Activated naive CD4-positive, alpha-beta T cell treated with anti-CD3 and anti-CD28 coated beads, Interleukin-2, amount 50 U/mL, for 24 hours (primary cell): Measurements from ENCODE around the gene SPATA1.
A peak's percentile ranks its signal among the peaks of the same experiment; 100 is the strongest.

Experiments used
- H3K27ac Mint-ChIP-seq: one replicate; pipeline ENCODE4 v1.8.0; 2021; ENCODE audit warnings: mild to moderate bottlenecking, mixed read lengths
- H3K27me3 Mint-ChIP-seq: one replicate; pipeline ENCODE4 v1.8.0; 2021; ENCODE audit warnings: mixed read lengths
- H3K36me3 Mint-ChIP-seq: one replicate; pipeline ENCODE4 v1.8.0; 2021; ENCODE audit warnings: mixed read lengths
- H3K4me1 Mint-ChIP-seq: one replicate; pipeline ENCODE4 v1.8.0; 2021; ENCODE audit warnings: mixed read lengths
- H3K4me3 Mint-ChIP-seq: one replicate; pipeline ENCODE4 v1.8.0; 2021; ENCODE audit warnings: mild to moderate bottlenecking, mixed read lengths
- H3K9me3 Mint-ChIP-seq: one replicate; pipeline ENCODE4 v1.8.0; 2021; ENCODE audit warnings: mixed read lengths

Gene SPATA1

GRCh38 chr1:84598846-84599741, 92.9 kb downstream of the SPATA1 start:
- H3K27me3 Mint-ChIP-seq, result no peaks in the 10 kb centered on the region
- peak overlapping the region; percentile 77 for H3K4me3 Mint-ChIP-seq
- peak overlapping the region; percentile 98 for H3K27ac Mint-ChIP-seq
- peaks cover 23% of the 10 kb centered on the region for H3K4me1 Mint-ChIP-seq
- H3K36me3 Mint-ChIP-seq, result peaks cover 3% of the 10 kb centered on the region
- H3K9me3 Mint-ChIP-seq, result no peaks in the 10 kb centered on the region

- Mint-ChIP-seq H3K27ac (no peak overlapping the region), H3K9me3 (peaks cover 3% of the 10 kb centered on the region), H3K27me3 (no peaks in the 10 kb centered on the region), H3K4me3 (no peak overlapping the region), H3K4me1 (peaks cover 23% of the 10 kb centered on the region), H3K36me3 (peaks cover 12% of the 10 kb centered on the region)
Observed at GRCh38 chr1:84600796-84601195, 94.6 kb downstream of the SPATA1 start.

- H3K27ac Mint-ChIP-seq, result no peak overlapping the region
- H3K4me3 Mint-ChIP-seq, result no peak overlapping the region
- H3K27me3 Mint-ChIP-seq, result no peaks in the 10 kb centered on the region
- peaks cover 6% of the 10 kb centered on the region for H3K9me3 Mint-ChIP-seq
- H3K4me1 Mint-ChIP-seq, result peaks cover 23% of the 10 kb centered on the region
- peaks cover 18% of the 10 kb centered on the region for H3K36me3 Mint-ChIP-seq
Observed at GRCh38 chr1:84603223-84603622, 97.0 kb downstream of the SPATA1 start.

GRCh38 chr1:84603941-84604830, 98.0 kb downstream of the SPATA1 start:
- Mint-ChIP-seq H3K27ac (peak overlapping the region; percentile 53), H3K27me3 (no peaks in the 10 kb centered on the region), H3K36me3 (peaks cover 18% of the 10 kb centered on the region), H3K4me3 (no peak overlapping the region), H3K9me3 (peaks cover 6% of the 10 kb centered on the region), H3K4me1 (peaks cover 14% of the 10 kb centered on the region)

- H3K4me3 Mint-ChIP-seq, result no peak overlapping the region
- H3K4me1 Mint-ChIP-seq, result peaks cover 5% of the 10 kb centered on the region
- peaks cover 6% of the 10 kb centered on the region for H3K9me3 Mint-ChIP-seq
- peaks cover 16% of the 10 kb centered on the region for H3K36me3 Mint-ChIP-seq
- no peak overlapping the region for H3K27ac Mint-ChIP-seq
- H3K27me3 Mint-ChIP-seq, result no peaks in the 10 kb centered on the region
Observed at GRCh38 chr1:84605157-84605556, 99.0 kb downstream of the SPATA1 start.

GRCh38 chr1:84606977-84607376, 100.8 kb downstream of the SPATA1 start:
- Mint-ChIP-seq H3K9me3 (peaks cover 6% of the 10 kb centered on the region), H3K27ac (no peak overlapping the region), H3K36me3 (peaks cover 16% of the 10 kb centered on the region), H3K27me3 (no peaks in the 10 kb centered on the region), H3K4me3 (no peak overlapping the region), H3K4me1 (peaks cover 8% of the 10 kb centered on the region)

GRCh38 chr1:84611091-84611490, 104.9 kb downstream of the SPATA1 start:
- H3K36me3 Mint-ChIP-seq, result peaks cover 4% of the 10 kb centered on the region
- no peaks in the 10 kb centered on the region for H3K27me3 Mint-ChIP-seq
- H3K4me1 Mint-ChIP-seq, result peaks cover 14% of the 10 kb centered on the region
- peaks cover 6% of the 10 kb centered on the region for H3K9me3 Mint-ChIP-seq
- H3K27ac Mint-ChIP-seq, result peak overlapping the region; percentile 71
- no peak overlapping the region for H3K4me3 Mint-ChIP-seq

GRCh38 chr1:84611796-84612195, 105.6 kb downstream of the SPATA1 start:
- no peaks in the 10 kb centered on the region for H3K27me3 Mint-ChIP-seq
- H3K36me3 Mint-ChIP-seq, result no peaks in the 10 kb centered on the region
- peak overlapping the region; percentile 71 for H3K27ac Mint-ChIP-seq
- peak overlapping the region; percentile 21 for H3K4me3 Mint-ChIP-seq
- H3K4me1 Mint-ChIP-seq, result peaks cover 14% of the 10 kb centered on the region
- H3K9me3 Mint-ChIP-seq, result peaks cover 5% of the 10 kb centered on the region

GRCh38 chr1:84613026-84613425, 106.8 kb downstream of the SPATA1 start:
- H3K27ac Mint-ChIP-seq, result peak overlapping the region; percentile 42
- no peak overlapping the region for H3K4me3 Mint-ChIP-seq

GRCh38 chr1:84613887-84614286, 107.7 kb downstream of the SPATA1 start:
- Mint-ChIP-seq H3K9me3 (peaks cover 5% of the 10 kb centered on the region), H3K4me1 (peaks cover 14% of the 10 kb centered on the region), H3K27ac (no peak overlapping the region), H3K36me3 (no peaks in the 10 kb centered on the region), H3K4me3 (no peak overlapping the region), H3K27me3 (no peaks in the 10 kb centered on the region)

More at GRCh38 chr1:84613026-84613425, 106.8 kb downstream of the SPATA1 start:
- Mint-ChIP-seq H3K4me1 (peaks cover 14% of the 10 kb centered on the region), H3K9me3 (peaks cover 5% of the 10 kb centered on the region), H3K27me3 (no peaks in the 10 kb centered on the region), H3K36me3 (no peaks in the 10 kb centered on the region)

- H3K9me3 Mint-ChIP-seq, result peaks cover 5% of the 10 kb centered on the region
- H3K36me3 Mint-ChIP-seq, result no peaks in the 10 kb centered on the region
- H3K27me3 Mint-ChIP-seq, result no peaks in the 10 kb centered on the region
- H3K27ac Mint-ChIP-seq, result no peak overlapping the region
- H3K4me1 Mint-ChIP-seq, result peaks cover 26% of the 10 kb centered on the region
- H3K4me3 Mint-ChIP-seq, result no peak overlapping the region
Observed at GRCh38 chr1:84615790-84616189, 109.6 kb downstream of the SPATA1 start.
